Muscle layer of duodenum (tissue), 2 donors: ENCODE results near the gene NPAS3.

Source experiments
- H3K27ac ChIP-seq: one replicate; pipeline ENCODE4 v1.7.0; 2013; ENCODE audit warnings: mild to moderate bottlenecking, low read length
- H3K27me3 ChIP-seq: one replicate; pipeline ENCODE4 v1.7.0; 2013; ENCODE audit warnings: low read depth, mild to moderate bottlenecking, control low read depth, low read length
- H3K36me3 ChIP-seq, 2 donors: one replicate each; pipeline ENCODE4 v1.7.0; 2013; ENCODE audit warnings: low read length in 2 of 2, control low read depth in 1 of 2, mild to moderate bottlenecking in 1 of 2; ENCODE audit not compliant: insufficient read depth in 2 of 2, control insufficient read depth in 1 of 2
- H3K4me1 ChIP-seq, 2 donors: one replicate each; pipeline ENCODE4 v1.7.0; 2013; ENCODE audit warnings: low read length in 2 of 2, mild to moderate bottlenecking in 2 of 2, control low read depth in 1 of 2, moderate library complexity in 1 of 2; ENCODE audit not compliant: insufficient read depth in 2 of 2, control insufficient read depth in 1 of 2
- H3K4me3 ChIP-seq, 2 donors: one replicate each; pipeline ENCODE4 v1.7.0; 2013; ENCODE audit warnings: low read length in 2 of 2, low read depth in 1 of 2, mild to moderate bottlenecking in 1 of 2
- H3K9me3 ChIP-seq, 2 donors: one replicate each; pipeline ENCODE4 v1.7.0; 2013; ENCODE audit warnings: low read length in 2 of 2, control low read depth in 1 of 2, mild to moderate bottlenecking in 1 of 2; ENCODE audit not compliant: control insufficient read depth in 1 of 2
- donor health status: healthy.

Gene NPAS3

DNA sequence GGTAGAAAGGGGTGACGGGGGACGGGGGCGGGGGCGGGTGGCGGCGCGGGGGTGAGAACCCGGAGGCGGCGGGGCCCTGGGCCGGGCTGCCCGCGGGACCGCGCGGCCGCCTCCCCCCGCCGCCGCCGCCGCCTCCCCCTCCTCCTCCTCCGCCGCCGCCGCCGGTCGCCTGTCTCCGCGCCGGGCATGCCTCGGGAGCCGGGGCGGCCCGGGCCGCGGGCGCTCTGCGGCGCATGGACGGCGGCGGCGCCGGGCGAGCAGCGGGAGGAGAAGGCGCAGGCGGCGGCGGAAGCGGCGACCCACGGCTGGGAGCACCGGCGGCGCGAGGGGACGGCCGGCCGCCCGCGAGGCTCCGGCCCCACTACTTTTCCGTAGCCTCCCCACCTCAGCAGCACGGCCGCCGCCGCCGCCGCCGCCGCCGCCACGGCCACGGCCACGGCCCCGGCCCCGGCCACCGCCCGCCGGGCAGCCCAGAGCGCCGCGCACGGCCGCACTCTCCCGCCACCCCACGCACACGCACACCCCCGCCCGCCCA, at the start of gene NPAS3:
Gene NPAS3, plus strand, starts transcription at position 161 of the 535 bp plus-strand sequence.
- H3K4me1 ChIP-seq: peaks cover 0 to 14% of the 10 kb centered on the region in 2 donors
- H3K36me3 ChIP-seq: no peaks in the 10 kb centered on the region
- H3K27ac ChIP-seq: peak within 1 kb of the TSS; percentile 90
- peaks cover 4% of the 10 kb centered on the region for H3K27me3 ChIP-seq
- no peaks in the 10 kb centered on the region for H3K9me3 ChIP-seq
- peak within 1 kb of the TSS; percentile 62 to 68 for H3K4me3 ChIP-seq

DNA sequence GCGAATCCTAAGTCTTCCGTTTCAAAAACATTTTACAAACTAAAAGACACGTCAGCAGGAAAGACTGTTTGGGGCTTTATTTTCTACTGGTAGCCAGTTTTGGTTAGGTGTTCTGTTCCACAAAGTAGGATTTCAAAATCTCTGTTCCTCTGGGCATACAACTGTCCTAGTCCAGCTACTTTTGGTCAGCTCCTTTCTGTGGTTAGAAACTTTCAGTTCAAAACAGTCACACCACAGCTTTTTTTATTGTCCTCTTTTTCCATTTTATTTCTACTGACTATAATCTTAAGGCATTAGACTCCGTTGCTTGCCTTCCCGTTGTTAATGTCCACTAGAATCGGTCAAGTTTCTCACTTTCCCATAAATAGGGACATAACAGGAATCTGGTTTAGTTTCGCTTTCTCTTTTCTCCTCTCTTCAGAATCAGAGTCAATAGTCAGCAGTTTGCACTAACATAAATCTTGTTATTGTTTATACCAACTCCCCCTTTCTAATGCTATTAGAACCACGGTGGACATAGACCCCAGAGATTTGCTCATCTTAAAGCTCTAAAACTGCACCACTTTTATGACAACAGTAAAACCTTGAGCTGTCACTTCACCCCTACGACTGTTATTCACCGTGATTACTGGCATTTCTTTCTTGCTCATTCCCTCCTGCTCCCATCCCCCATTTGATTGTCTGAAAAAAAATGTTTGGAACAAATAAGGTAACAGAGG, 41.5 kb upstream of the NPAS3 start:
- Histone ChIP-seq H3K4me3 (peak overlapping the region; percentile 69 to 84), H3K27ac (peak overlapping the region; percentile 83), H3K36me3 (no peaks in the 10 kb centered on the region), H3K9me3 (no peaks in the 10 kb centered on the region), H3K27me3 (no peaks in the 10 kb centered on the region), H3K4me1 (no peaks in the 10 kb centered on the region)

DNA sequence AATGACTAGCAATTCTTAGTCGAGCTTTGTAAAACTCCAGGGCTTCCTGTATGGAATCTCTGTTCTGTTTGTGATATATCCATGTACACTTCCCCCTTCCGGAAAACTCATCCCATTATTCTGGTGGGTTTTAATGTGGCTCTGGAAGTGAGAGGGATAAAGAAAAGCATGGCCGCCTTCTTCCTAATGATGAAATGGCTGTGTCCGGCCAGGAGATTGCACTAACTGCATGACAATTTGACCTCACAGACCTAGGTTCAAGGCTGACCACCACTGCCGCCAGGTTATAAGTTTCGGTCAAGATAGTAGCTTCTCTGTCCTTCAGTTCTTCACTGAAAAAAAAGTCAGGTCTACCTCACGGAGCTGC, 41.0 kb upstream of the NPAS3 start:
- H3K4me3 ChIP-seq: peak overlapping the region; percentile 69 to 84
- H3K27ac ChIP-seq: peak overlapping the region; percentile 83

DNA sequence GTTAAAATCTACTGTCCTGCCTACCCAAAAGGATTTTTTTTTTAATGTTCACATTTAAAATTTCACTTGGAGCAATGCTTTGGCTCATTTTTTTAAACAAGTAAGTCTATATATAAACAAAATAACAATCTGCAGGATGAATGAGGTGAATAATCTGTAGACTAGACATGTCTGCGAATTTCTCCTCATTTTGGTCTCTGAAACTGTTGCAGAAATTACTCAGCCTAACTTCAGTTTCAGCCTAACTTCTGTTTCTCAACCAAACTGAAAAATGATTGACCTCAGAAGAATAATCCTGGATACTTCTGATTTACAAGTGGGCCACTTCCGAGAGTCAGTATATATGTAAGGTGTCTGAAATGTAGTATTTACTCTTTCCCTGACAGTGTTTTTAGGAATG, 39.8 kb upstream of the NPAS3 start:
- no peaks in the 10 kb centered on the region for H3K36me3 ChIP-seq
- no peaks in the 10 kb centered on the region for H3K4me1 ChIP-seq
- H3K9me3 ChIP-seq: no peaks in the 10 kb centered on the region
- H3K27me3 ChIP-seq: no peaks in the 10 kb centered on the region
- H3K4me3 ChIP-seq: no peak overlapping the region
- H3K27ac ChIP-seq: no peak overlapping the region

More for the DNA sequence above, 41.0 kb upstream of the NPAS3 start:
- Histone ChIP-seq H3K4me1 (no peaks in the 10 kb centered on the region), H3K9me3 (no peaks in the 10 kb centered on the region), H3K36me3 (no peaks in the 10 kb centered on the region), H3K27me3 (no peaks in the 10 kb centered on the region)

DNA sequence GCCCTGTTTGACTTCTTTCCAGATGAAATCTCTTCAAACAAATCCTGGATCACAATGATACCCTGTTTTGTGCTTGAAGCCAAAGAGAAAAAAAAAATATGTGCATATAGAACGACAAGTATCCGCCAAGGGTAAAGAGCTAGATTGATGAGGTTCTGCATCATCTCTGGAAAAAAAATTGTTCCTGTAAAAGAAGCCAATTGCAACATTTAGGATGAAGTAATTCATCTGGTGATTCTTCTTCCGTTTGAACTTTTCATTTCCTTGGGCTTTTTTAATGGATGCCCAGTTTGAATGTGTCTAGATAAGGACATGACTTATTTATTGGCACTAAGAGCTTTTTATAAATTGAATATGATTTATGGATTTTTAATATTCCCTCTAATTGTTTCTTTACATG, 38.1 kb upstream of the NPAS3 start:
- Histone ChIP-seq H3K27ac (no peak overlapping the region), H3K36me3 (no peaks in the 10 kb centered on the region)

DNA sequence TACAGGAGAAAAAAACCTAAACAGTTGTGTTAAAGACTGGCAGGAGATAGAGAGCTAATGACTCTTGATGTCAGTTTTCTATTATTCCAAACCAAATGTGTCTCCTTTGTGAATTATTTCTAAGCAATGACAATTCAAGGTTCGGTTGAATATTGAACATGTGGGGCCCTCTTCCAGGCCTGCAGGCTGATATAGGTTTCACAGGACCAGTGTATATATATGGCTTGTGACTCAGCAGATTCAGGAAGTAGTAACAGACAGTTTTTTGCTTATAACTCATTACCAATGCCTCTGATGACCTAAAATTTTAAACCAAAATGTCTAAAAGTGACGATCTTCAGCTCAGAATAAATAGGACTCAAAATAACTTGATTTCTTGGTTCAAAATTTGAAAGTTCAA, 33.7 kb upstream of the NPAS3 start:
- Histone ChIP-seq H3K36me3 (no peaks in the 10 kb centered on the region), H3K27ac (no peak overlapping the region), H3K4me1 (no peaks in the 10 kb centered on the region), H3K27me3 (no peaks in the 10 kb centered on the region), H3K9me3 (no peaks in the 10 kb centered on the region), H3K4me3 (no peak overlapping the region)

More for the DNA sequence above, 38.1 kb upstream of the NPAS3 start:
- Histone ChIP-seq H3K4me3 (no peak overlapping the region), H3K27me3 (no peaks in the 10 kb centered on the region), H3K4me1 (no peaks in the 10 kb centered on the region), H3K9me3 (no peaks in the 10 kb centered on the region)

DNA sequence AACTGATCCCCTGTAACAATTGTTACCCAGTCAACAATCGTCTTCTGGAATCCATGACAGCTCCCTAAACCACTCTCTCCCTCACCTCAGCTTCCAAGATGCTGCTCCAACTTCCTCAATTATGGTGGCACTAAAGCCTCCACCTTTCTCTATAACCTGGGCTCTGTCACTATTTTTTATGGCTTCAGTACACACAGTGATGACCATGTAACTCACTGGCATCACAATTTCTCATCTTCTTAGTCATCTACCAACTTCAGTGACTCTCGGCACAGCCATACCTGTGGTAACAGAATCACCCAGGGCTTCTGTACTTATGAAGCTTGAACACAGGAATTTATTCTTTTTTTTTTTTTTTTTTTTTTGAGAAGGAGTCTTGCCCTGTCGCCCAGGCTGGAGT, 32.0 kb upstream of the NPAS3 start:
- Histone ChIP-seq H3K4me3 (no peak overlapping the region), H3K36me3 (no peaks in the 10 kb centered on the region), H3K9me3 (no peaks in the 10 kb centered on the region), H3K4me1 (no peaks in the 10 kb centered on the region), H3K27ac (no peak overlapping the region), H3K27me3 (no peaks in the 10 kb centered on the region)

DNA sequence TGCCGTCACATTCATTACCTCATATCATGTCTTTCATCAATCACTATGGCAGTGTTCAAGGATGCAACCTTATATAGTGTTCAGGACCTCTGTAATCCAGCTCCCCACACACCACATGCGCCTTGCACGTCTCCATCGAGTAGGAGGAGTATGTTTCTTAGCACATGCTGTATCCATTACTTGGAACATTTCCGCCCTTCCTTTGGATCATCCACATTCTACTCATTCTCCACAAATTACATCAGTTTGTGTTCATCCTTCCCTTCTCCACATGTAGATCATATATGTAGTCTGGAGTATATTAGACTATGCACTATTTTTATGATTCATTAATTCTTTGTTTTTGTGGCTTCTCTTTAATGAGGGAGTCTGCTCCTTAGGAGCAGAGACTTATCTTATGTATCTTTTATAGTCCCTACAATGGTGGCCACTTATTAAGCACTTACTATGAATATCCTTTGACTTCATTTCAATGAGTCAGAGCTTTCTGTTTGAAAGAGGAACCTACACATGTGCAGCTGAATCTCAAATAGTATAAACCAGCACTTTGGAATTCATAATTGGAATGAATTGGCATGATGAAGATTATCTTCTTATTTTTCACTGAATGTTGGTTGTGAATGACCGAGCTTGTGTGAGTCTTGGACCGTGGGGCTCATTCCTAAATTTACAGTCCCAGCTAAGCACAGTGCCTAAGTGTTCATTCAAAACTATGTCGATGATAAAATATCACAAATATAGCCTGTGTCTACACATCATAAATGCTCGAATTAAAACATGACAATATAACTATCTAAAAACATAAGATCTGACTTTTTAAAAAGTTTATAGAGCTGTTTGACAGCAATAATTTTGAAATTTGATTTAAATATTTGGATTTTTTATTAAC, 30.2 kb upstream of the NPAS3 start:
- no peak overlapping the region for H3K4me3 ChIP-seq
- H3K27ac ChIP-seq: no peak overlapping the region
- H3K36me3 ChIP-seq: no peaks in the 10 kb centered on the region
- no peaks in the 10 kb centered on the region for H3K27me3 ChIP-seq
- H3K4me1 ChIP-seq: no peaks in the 10 kb centered on the region
- H3K9me3 ChIP-seq: no peaks in the 10 kb centered on the region

DNA sequence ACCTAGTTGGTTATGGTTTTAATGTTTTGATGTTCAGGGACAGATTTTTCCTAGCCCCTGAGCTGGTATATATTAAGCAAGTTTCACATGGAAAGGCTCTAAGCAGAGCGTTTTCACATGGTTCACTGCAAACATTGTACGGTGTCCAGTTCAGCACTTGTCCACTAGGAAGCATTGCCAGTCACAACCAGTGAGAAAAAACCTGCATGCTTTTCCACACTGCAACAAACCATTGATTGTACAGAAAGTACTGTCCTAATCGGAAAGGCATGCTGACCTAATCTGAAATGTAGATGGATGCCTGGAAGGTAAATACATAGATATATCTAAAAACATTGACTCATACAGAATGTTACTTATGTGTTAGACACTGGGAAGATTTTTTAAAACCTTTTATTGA, 25.0 kb upstream of the NPAS3 start:
- H3K4me1 ChIP-seq: no peaks in the 10 kb centered on the region
- no peaks in the 10 kb centered on the region for H3K27me3 ChIP-seq
- no peak overlapping the region for H3K27ac ChIP-seq
- H3K36me3 ChIP-seq: no peaks in the 10 kb centered on the region
- H3K4me3 ChIP-seq: no peak overlapping the region
- no peaks in the 10 kb centered on the region for H3K9me3 ChIP-seq

DNA sequence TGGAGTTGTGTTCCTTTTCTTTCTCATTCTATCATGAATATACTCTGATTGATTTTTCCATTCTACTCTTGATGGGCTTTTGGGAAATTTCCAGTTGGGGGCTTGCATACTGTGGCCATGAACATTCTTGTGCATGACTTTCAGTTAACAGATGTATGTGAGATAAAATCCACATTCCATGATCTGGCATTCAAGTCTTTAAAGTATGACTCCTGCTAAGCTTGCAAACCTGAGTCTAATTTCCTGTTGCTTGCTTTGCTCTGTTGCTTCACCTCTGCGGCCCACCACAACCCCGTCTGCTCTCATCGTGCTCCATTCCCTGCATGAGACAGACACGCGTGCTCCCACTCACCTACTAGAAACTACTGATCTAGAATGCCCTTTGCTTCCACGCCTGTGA, 24.3 kb upstream of the NPAS3 start:
- Histone ChIP-seq H3K27ac (no peak overlapping the region), H3K4me3 (no peak overlapping the region), H3K4me1 (no peaks in the 10 kb centered on the region), H3K36me3 (no peaks in the 10 kb centered on the region), H3K9me3 (no peaks in the 10 kb centered on the region), H3K27me3 (no peaks in the 10 kb centered on the region)

DNA sequence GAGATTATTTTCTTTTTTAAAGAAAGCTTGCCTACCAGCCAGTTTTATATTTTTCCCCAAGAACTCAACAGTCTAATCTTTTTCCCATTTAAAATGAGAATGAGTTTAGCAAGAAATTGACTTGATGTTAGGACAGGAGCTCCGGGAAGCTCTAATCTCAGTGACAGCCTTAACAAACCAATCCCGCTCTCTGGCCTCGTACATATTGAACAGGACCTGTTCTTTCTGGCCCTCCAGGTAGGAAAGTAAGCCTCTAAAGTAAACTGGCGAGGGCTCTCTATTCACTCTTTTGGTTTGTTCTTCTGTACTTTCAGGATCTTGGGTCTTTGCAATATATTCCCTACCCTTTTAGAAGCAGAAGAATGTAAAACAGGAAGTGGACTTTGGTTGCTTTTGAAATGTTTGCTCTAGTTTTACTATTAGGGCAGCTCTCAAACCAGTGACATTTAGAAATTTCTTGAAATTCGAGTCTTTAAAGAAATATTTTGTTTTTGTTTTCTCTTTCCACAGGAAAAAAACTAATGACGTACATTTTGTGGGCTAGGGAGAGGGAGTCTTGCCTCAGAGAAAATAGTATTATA, 17.9 kb upstream of the NPAS3 start:
- Histone ChIP-seq H3K4me3 (no peak overlapping the region), H3K36me3 (no peaks in the 10 kb centered on the region), H3K27me3 (no peaks in the 10 kb centered on the region), H3K27ac (no peak overlapping the region), H3K9me3 (no peaks in the 10 kb centered on the region), H3K4me1 (no peaks in the 10 kb centered on the region)
